OCI-LY3 (cell line): Measurements from ENCODE around the gene DNAJC13.

Experiments
- H2AFZ ChIP-seq: fragments of 200-600, 300-600 bp; shearing (Covaris generic); 2 replicates; pipeline ENCODE4 v1.6.0; 2014; ENCODE audit warnings: antibody characterized with exemption, low read depth, low read length
- H3K27ac ChIP-seq: fragments of 200-600, 300-600 bp; sonication (generic); 2 replicates; pipeline ENCODE4 v1.5.1; 2014; ENCODE audit warnings: mild to moderate bottlenecking, low read length, moderate library complexity, mixed read lengths
- H3K27me3 ChIP-seq: fragments of 200-600, 300-600 bp; sonication (generic); 2 replicates; pipeline ENCODE4 v1.6.1; 2014; ENCODE audit warnings: low read depth, low read length, mixed read lengths
- H3K36me3 ChIP-seq: fragments of 200-600, 300-600 bp; sonication (generic); replicated peaks from 2 replicates; pipeline ENCODE3; 2014; ENCODE audit warnings: low read depth, low read length, mixed read lengths
- H3K4me1 ChIP-seq: fragments of 300-600, 200-600 bp; sonication (generic); 2 replicates; pipeline ENCODE4 v1.6.1; 2014; ENCODE audit warnings: low read length, mixed read lengths
- H3K4me2 ChIP-seq: fragments of 200-600, 300-600 bp; sonication (generic); 2 replicates; pipeline ENCODE4 v1.6.1; 2014; ENCODE audit warnings: low read length, mixed read lengths
- H3K4me3 ChIP-seq: fragments of 300-600, 200-600 bp; sonication (generic); 2 replicates; pipeline ENCODE4 v1.5.1; 2014; ENCODE audit warnings: antibody characterized with exemption, mild to moderate bottlenecking, low read length, moderate library complexity
- H3K79me2 ChIP-seq: fragments of 300-600, 200-600 bp; shearing (Covaris generic); 2 replicates; pipeline ENCODE4 v1.6.1; 2014; ENCODE audit warnings: mild to moderate bottlenecking, low read length, mixed read lengths
- H3K9ac ChIP-seq: fragments of 300-600, 200-600 bp; shearing (Covaris generic); 2 replicates; pipeline ENCODE4 v1.6.0; 2014; ENCODE audit warnings: mild to moderate bottlenecking, low read length, moderate library complexity
- H3K9me3 ChIP-seq: fragments of 200-600, 300-600 bp; shearing (Covaris generic); 2 replicates; pipeline ENCODE4 v1.6.1; 2014; ENCODE audit warnings: low read length, mixed read lengths; ENCODE audit not compliant: insufficient read depth
- H4K20me1 ChIP-seq: fragments of 200-600, 300-600 bp; sonication (generic); 2 replicates; pipeline ENCODE4 v1.6.1; 2016; ENCODE audit warnings: low read length, mixed read lengths; ENCODE audit not compliant: insufficient read depth
- CTCF ChIP-seq: fragments of 200-600, 300-600 bp; sonication (generic); IDR thresholded peaks from 2 replicates; pipeline ENCODE4 v1.5.1; 2014; ENCODE audit warnings: antibody characterized with exemption, low read length, low read depth
- EZH2phosphoT487 ChIP-seq: fragments of 200-600 bp; shearing (Covaris generic); IDR thresholded peaks from 2 replicates; pipeline ENCODE4 v1.6.1; 2018; ENCODE audit warnings: antibody characterized with exemption, mixed run types, low read depth

The DNAJC13 gene

GRCh38 chr3:132544130-132544529 is 126.8 kb downstream of the DNAJC13 start:
- Histone ChIP-seq H3K4me1 (peaks cover 6% of the 10 kb centered on the region), H3K9ac (no peak overlapping the region), H4K20me1 (no peaks in the 10 kb centered on the region), H3K27me3 (no peaks in the 10 kb centered on the region), H3K79me2 (no peaks in the 10 kb centered on the region), H3K36me3 (no peaks in the 10 kb centered on the region), H2AFZ (no peak overlapping the region), H3K27ac (no peak overlapping the region), H3K4me3 (no peak overlapping the region), H3K4me2 (no peak overlapping the region), H3K9me3 (no peaks in the 10 kb centered on the region)
- TF ChIP-seq CTCF (no peak), EZH2phosphoT487 (no peak)

- no peak overlapping the region for H3K9ac ChIP-seq
- H3K4me2 ChIP-seq, result no peak overlapping the region
- no peak overlapping the region for H3K27ac ChIP-seq
- no peaks in the 10 kb centered on the region for H3K27me3 ChIP-seq
- H3K79me2 ChIP-seq, result no peaks in the 10 kb centered on the region
- H3K4me3 ChIP-seq, result no peak overlapping the region
- peaks cover 6% of the 10 kb centered on the region for H3K4me1 ChIP-seq
- H3K36me3 ChIP-seq, result no peaks in the 10 kb centered on the region
- no peak overlapping the region for H2AFZ ChIP-seq
- TF ChIP-seq CTCF (no peak), EZH2phosphoT487 (no peak)
- no peaks in the 10 kb centered on the region for H3K9me3 ChIP-seq
- no peaks in the 10 kb centered on the region for H4K20me1 ChIP-seq
Observed at GRCh38 chr3:132545471-132545870, 128.2 kb downstream of the DNAJC13 start.

GRCh38 chr3:132549169-132549568 is 131.9 kb downstream of the DNAJC13 start:
- H3K9ac ChIP-seq, result no peak overlapping the region
- H2AFZ ChIP-seq, result no peak overlapping the region
- no peaks in the 10 kb centered on the region for H3K79me2 ChIP-seq
- H3K9me3 ChIP-seq, result no peaks in the 10 kb centered on the region
- H3K4me1 ChIP-seq, result no peaks in the 10 kb centered on the region
- H3K36me3 ChIP-seq, result no peaks in the 10 kb centered on the region
- no peaks in the 10 kb centered on the region for H3K27me3 ChIP-seq
- TF ChIP-seq EZH2phosphoT487 (no peak), CTCF (no peak)
- no peak overlapping the region for H3K27ac ChIP-seq
- no peak overlapping the region for H3K4me3 ChIP-seq
- H4K20me1 ChIP-seq, result no peaks in the 10 kb centered on the region
- H3K4me2 ChIP-seq, result no peak overlapping the region

- H3K27ac ChIP-seq, result no peak overlapping the region
Observed at GRCh38 chr3:132549890-132550578, 132.7 kb downstream of the DNAJC13 start.

More at GRCh38 chr3:132549890-132550578, 132.7 kb downstream of the DNAJC13 start:
- no peaks in the 10 kb centered on the region for H3K9me3 ChIP-seq
- H3K27me3 ChIP-seq, result no peaks in the 10 kb centered on the region
- H4K20me1 ChIP-seq, result no peaks in the 10 kb centered on the region
- H3K79me2 ChIP-seq, result no peaks in the 10 kb centered on the region
- H3K4me1 ChIP-seq, result no peaks in the 10 kb centered on the region
- no peak for TF ChIP-seq CTCF
- no peak for TF ChIP-seq EZH2phosphoT487
- no peak overlapping the region for H2AFZ ChIP-seq
- no peaks in the 10 kb centered on the region for H3K36me3 ChIP-seq
- no peak overlapping the region for H3K4me3 ChIP-seq
- no peak overlapping the region for H3K4me2 ChIP-seq
- H3K9ac ChIP-seq, result no peak overlapping the region
